ENCODE data around the gene HSD11B1L. TPM values are rescaled to one million over a fixed set of nuclear protein-coding genes. Genes with fewer than 3 reads are reported as not detected.

Gene HSD11B1L
- total and polyA plus RNA-seq, 2 donors (not counting 1 experiment from before 2014, with no cell fraction given), result 1.8 to 4.6 TPM

DNA sequence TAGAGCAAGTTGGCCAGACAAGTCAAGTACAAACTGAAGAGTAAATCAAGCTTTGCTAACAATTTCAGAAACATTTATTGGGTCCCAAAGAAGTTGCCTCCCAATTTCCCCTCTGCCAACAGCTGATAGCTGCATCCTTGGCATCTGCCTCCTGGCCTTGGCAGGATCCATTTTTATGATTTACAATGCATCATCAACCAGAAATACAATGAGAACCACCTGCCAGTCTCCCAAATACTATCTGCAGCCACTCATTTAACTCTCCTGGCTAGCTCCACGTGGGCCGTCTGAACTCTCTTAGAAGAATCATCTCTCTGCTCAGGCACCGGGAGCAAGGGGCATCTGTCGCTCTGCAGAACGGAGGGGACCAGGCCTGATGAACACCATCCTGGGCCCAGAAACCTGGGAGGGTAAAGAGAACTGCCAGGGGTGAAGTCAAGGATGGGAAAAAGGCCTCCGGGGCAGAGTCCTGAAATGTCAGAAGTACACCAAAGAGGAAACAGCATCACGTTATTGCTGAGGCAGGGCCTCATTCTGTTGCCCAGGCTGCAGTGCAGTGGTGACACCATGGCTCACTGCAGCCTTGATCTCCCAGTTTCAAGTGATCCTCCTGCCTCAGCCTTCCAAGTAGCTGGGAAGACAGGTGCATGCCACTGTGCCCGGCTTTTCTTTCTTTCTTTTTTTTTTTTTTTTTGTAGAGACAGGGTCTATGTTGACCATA is 36.5 kb downstream of the HSD11B1L start:
- Histone ChIP-seq H2AFZ (ENCODE audit: insufficient read depth, low read depth, low read length, poor library complexity, severe bottlenecking) (no peak overlapping the region), H3K4me2 (replicated peaks; ENCODE audit: low read depth, low read length, poor library complexity, severe bottlenecking) (no peak overlapping the region), H3K9me3 (ENCODE audit: control extremely low read depth in 1 of 3, control insufficient read depth in 2 of 3, insufficient read depth in 1 of 3, low read length in 2 of 3) (peaks cover 0 to 8% (median 0%) of the 10 kb centered on the region in 3 donors), H3K4me3 (ENCODE audit: control extremely low read depth in 1 of 5, extremely low read depth in 1 of 5, insufficient read depth in 1 of 5, low read depth in 2 of 5, low read length in 4 of 5) (no peak overlapping the region), H3K79me2 (ENCODE audit: control insufficient read depth, insufficient read depth, low read length) (peaks cover 47% of the 10 kb centered on the region), H3K27me3 (replicated peaks in 1 of 4; ENCODE audit: control extremely low read depth in 1 of 4, control insufficient read depth in 3 of 4, insufficient read depth in 4 of 4, low read length in 3 of 4) (no peaks in the 10 kb centered on the region), H4K20me1 (ENCODE audit: control insufficient read depth, insufficient read depth, low read length, poor library complexity, severe bottlenecking) (peaks cover 40% of the 10 kb centered on the region), H3K9ac (ENCODE audit: low read length) (no peak overlapping the region), H3K4me1 (ENCODE audit: control insufficient read depth in 2 of 2, insufficient read depth in 2 of 2, low read length in 2 of 2) (peaks cover 12 to 26% of the 10 kb centered on the region in 2 donors), H3K36me3 (replicated peaks in 1 of 2; ENCODE audit: control extremely low read depth in 1 of 2, control insufficient read depth in 1 of 2, extremely low read depth in 1 of 2, insufficient read depth in 2 of 2, low read length in 1 of 2) (peaks cover 0 to 21% of the 10 kb centered on the region in 2 experiments), H3K27ac (ENCODE audit: low read length in 2 of 2) (no peak overlapping the region)
- ATAC-seq (ENCODE audit: low read depth), result no peak
- H3K27me3 Mint-ChIP-seq, result no peaks in the 10 kb centered on the region
- POLR2A ChIA-PET, result interaction anchor here (0.7 kb wide), 1 partner anchor 1365 kb away, joined by 4 read pairs; no protein-coding TSS in a partner anchor
- H3K9me3 Mint-ChIP-seq (ENCODE audit: insufficient read depth), result no peaks in the 10 kb centered on the region
- DNase-seq, result no peak
- no peak overlapping the region for H3K4me3 Mint-ChIP-seq
- CTCF ChIA-PET, result interaction anchor here (0.6 to 1.2 kb wide), 2 partner anchors 27 to 31 kb away, joined by 3 read pairs; partner anchors contain the start of gene RPL36
- TF ChIP-seq, protein P1, sequence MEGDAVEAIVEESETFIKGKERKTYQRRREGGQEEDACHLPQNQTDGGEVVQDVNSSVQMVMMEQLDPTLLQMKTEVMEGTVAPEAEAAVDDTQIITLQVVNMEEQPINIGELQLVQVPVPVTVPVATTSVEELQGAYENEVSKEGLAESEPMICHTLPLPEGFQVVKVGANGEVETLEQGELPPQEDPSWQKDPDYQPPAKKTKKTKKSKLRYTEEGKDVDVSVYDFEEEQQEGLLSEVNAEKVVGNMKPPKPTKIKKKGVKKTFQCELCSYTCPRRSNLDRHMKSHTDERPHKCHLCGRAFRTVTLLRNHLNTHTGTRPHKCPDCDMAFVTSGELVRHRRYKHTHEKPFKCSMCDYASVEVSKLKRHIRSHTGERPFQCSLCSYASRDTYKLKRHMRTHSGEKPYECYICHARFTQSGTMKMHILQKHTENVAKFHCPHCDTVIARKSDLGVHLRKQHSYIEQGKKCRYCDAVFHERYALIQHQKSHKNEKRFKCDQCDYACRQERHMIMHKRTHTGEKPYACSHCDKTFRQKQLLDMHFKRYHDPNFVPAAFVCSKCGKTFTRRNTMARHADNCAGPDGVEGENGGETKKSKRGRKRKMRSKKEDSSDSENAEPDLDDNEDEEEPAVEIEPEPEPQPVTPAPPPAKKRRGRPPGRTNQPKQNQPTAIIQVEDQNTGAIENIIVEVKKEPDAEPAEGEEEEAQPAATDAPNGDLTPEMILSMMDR (IDR thresholded peaks at IDR 0.05), result no peak
- TF ChIP-seq EZH2 (IDR thresholded peaks at IDR 0.05; ENCODE audit: borderline replicate concordance, insufficient read depth, low read depth, low read length, poor library complexity, severe bottlenecking), result no peak
- intact Hi-C loops (cut with micrococcal nuclease), result no loop called here
- peaks cover 27% of the 10 kb centered on the region for H3K4me1 Mint-ChIP-seq
- no peak overlapping the region for H3K27ac Mint-ChIP-seq
- WGBS (ENCODE audit: insufficient coverage), result 93% methylated on average over 7 of the region's 8 CpGs

DNA sequence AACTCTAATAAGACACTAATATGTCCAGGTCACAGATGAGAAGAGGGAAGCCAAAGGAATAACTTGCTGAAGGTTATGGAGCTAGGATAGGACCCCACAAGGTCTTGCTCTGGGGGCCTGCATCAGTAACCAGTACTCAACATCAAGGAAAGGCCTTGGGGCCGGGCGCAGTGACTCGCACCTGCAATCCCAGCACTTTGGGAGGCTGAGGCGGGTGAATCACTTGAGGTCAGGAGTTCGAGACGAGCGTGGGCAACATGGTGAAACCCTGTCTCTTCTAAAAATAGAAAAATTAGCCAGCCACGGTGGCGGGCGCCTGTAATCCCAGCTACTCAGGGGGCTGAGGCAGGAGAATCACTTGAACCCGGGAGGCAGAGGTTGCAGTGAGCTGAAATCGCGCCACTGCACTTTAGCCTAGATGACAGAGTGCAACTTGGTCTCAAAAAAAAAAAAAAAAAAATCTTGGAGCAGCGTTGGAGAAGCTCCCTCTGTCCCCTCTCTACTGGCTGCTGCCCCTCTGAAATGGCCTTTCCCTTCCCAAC is 37.3 kb downstream of the HSD11B1L start:
- H3K27me3 ChIP-seq (replicated peaks in 1 of 4; ENCODE audit: control extremely low read depth in 1 of 4, control insufficient read depth in 3 of 4, insufficient read depth in 4 of 4, low read length in 3 of 4), result no peaks in the 10 kb centered on the region
- DNase-seq (no peak), ATAC-seq (ENCODE audit: low read depth) (no peak)
- H3K27ac ChIP-seq (ENCODE audit: low read length in 2 of 2), result peak overlapping the region in 1 of 2 donors; percentile 98
- Mint-ChIP-seq H3K9me3 (ENCODE audit: insufficient read depth) (no peaks in the 10 kb centered on the region), H3K4me3 (peak overlapping the region; percentile 95), H3K27ac (peak overlapping the region; percentile 90), H3K4me1 (peaks cover 27% of the 10 kb centered on the region), H3K27me3 (no peaks in the 10 kb centered on the region)
- ChIA-PET CTCF (interaction anchor here (0.6 to 4.2 kb wide), 2 partner anchors 28 to 31 kb away, joined by 3 to 31 read pairs; partner anchors contain the start of gene RPL36), POLR2A (interaction anchor here (0.7 kb wide), 1 partner anchor 1366 kb away, joined by 4 read pairs; no protein-coding TSS in a partner anchor)
- peaks cover 0 to 13% of the 10 kb centered on the region in 2 experiments for H3K36me3 ChIP-seq (replicated peaks in 1 of 2; ENCODE audit: control extremely low read depth in 1 of 2, control insufficient read depth in 1 of 2, extremely low read depth in 1 of 2, insufficient read depth in 2 of 2, low read length in 1 of 2)
- no peak overlapping the region for H2AFZ ChIP-seq (ENCODE audit: insufficient read depth, low read depth, low read length, poor library complexity, severe bottlenecking)
- no peak overlapping the region for H3K9ac ChIP-seq (ENCODE audit: low read length)
- intact Hi-C loops (cut with micrococcal nuclease), result no loop called here
- H3K79me2 ChIP-seq (ENCODE audit: control insufficient read depth, insufficient read depth, low read length), result peaks cover 47% of the 10 kb centered on the region
- WGBS (ENCODE audit: insufficient coverage), result 75% methylated on average over 13 of the region's 14 CpGs
- H3K4me3 ChIP-seq (ENCODE audit: control extremely low read depth in 1 of 5, extremely low read depth in 1 of 5, insufficient read depth in 1 of 5, low read depth in 2 of 5, low read length in 4 of 5), result no peak overlapping the region
- TF ChIP-seq, protein P1 (IDR thresholded peaks at IDR 0.05), result no peak
- no peak for TF ChIP-seq EZH2 (IDR thresholded peaks at IDR 0.05; ENCODE audit: borderline replicate concordance, insufficient read depth, low read depth, low read length, poor library complexity, severe bottlenecking)
- H3K9me3 ChIP-seq (ENCODE audit: control extremely low read depth in 1 of 3, control insufficient read depth in 2 of 3, insufficient read depth in 1 of 3, low read length in 2 of 3), result peaks cover 0 to 8% (median 0%) of the 10 kb centered on the region in 3 donors
- peak overlapping the region; percentile 94 for H3K4me2 ChIP-seq (replicated peaks; ENCODE audit: low read depth, low read length, poor library complexity, severe bottlenecking)
- peaks cover 36% of the 10 kb centered on the region for H4K20me1 ChIP-seq (ENCODE audit: control insufficient read depth, insufficient read depth, low read length, poor library complexity, severe bottlenecking)
- peaks cover 12 to 26% of the 10 kb centered on the region in 2 donors for H3K4me1 ChIP-seq (ENCODE audit: control insufficient read depth in 2 of 2, insufficient read depth in 2 of 2, low read length in 2 of 2)
